Suprapubic skin (tissue), 4 donors: ENCODE results near the gene PGAP3.

Experiments used
- CTCF ChIP-seq, 2 donors: fragments of 200-600 bp in 1 of 2; fragments of 450-650 bp in 1 of 2; sonication (generic) in 1 of 2; IDR thresholded peaks; one replicate each; pipeline ENCODE4 v1.5.1; 2016 to 2019; ENCODE audit warnings: antibody characterized with exemption in 2 of 2, mild to moderate bottlenecking in 1 of 2, moderate library complexity in 1 of 2
- EP300 ChIP-seq: sonication (generic); formaldehyde crosslinking; IDR thresholded peaks from one replicate; pipeline ENCODE4 v1.6.1; 2017; ENCODE audit warnings: antibody characterized with exemption
- POLR2A ChIP-seq, 2 donors: fragments of 450-650 bp; IDR thresholded peaks; one replicate each; pipeline ENCODE4 v1.6.1; 2017; ENCODE audit warnings: antibody characterized with exemption in 2 of 2, mild to moderate bottlenecking in 2 of 2, moderate library complexity in 2 of 2
- POLR2AphosphoS5 ChIP-seq, 3 donors: sonication (generic); formaldehyde crosslinking; IDR thresholded peaks; one replicate each; pipeline ENCODE4 v1.6.1; 2017; ENCODE audit warnings: antibody characterized with exemption in 3 of 3

- no peak for TF ChIP-seq CTCF (IDR thresholded peaks at IDR 0.05)
- TF ChIP-seq POLR2AphosphoS5 (IDR thresholded peaks at IDR 0.05) = no peak
- TF ChIP-seq POLR2A (IDR thresholded peaks at IDR 0.05) = no peak
- no peak for TF ChIP-seq EP300
Measured at GRCh38 chr17:39674702-39675389, 13.0 kb downstream of the PGAP3 start.
